Fibroblast of pulmonary artery (primary cell): ENCODE measurements around the gene CPNE7.

Experiments used
- DNase-seq: peaks from one replicate; pipeline ENCODE4 v3.0.0-alpha.2; 2010; ENCODE audit warnings: low read depth
- H3K4me3 ChIP-seq: replicated peaks from 2 replicates; pipeline ENCODE4 v1.5.1; 2011; ENCODE audit warnings: low read depth, mild to moderate bottlenecking, control low read depth, low read length, moderate library complexity
- TF ChIP-seq, protein P1 (sequence below): IDR thresholded peaks from 2 replicates; pipeline ENCODE4 v1.5.1; 2011; ENCODE audit warnings: mild to moderate bottlenecking, control low read depth, low read length, inconsistent platforms; ENCODE audit errors: missing control alignments

CPNE7 gene

DNA sequence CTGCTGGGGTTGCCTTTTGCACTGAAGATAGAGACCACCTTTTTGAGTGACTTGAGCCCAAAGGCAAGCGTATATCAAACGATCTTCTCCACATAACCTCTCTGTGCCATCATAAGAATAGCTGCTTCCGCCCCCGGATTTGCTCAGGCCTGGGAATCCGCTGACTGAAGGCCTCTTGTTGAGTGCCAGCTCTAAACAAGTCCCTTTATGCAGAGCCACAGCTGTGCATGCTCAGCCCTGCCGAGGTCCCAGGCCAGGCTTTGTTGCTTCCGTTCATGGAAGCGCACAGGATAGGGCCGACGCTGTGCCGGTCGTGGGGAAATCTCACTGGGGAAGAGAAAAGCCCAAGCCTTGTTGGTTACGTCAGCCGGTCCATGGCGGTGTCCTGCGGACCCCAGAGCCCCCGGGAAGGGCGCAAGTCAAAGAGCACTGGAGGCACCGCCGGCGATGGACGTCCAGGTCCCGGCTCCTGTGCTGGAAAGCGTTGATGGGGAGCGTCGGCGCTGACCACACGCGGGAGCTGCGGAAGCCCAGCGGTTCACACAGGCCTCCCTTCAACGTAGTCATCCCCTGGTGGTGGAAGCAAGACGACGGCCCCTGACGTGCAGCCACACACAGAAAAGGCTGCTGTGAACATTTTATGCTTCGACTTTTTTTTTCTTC, 38.5 kb upstream of the CPNE7 start:
- TF ChIP-seq, protein P1, sequence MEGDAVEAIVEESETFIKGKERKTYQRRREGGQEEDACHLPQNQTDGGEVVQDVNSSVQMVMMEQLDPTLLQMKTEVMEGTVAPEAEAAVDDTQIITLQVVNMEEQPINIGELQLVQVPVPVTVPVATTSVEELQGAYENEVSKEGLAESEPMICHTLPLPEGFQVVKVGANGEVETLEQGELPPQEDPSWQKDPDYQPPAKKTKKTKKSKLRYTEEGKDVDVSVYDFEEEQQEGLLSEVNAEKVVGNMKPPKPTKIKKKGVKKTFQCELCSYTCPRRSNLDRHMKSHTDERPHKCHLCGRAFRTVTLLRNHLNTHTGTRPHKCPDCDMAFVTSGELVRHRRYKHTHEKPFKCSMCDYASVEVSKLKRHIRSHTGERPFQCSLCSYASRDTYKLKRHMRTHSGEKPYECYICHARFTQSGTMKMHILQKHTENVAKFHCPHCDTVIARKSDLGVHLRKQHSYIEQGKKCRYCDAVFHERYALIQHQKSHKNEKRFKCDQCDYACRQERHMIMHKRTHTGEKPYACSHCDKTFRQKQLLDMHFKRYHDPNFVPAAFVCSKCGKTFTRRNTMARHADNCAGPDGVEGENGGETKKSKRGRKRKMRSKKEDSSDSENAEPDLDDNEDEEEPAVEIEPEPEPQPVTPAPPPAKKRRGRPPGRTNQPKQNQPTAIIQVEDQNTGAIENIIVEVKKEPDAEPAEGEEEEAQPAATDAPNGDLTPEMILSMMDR = no peak
- peak; percentile 13 for DNase-seq
- no peak overlapping the region for H3K4me3 ChIP-seq

DNA sequence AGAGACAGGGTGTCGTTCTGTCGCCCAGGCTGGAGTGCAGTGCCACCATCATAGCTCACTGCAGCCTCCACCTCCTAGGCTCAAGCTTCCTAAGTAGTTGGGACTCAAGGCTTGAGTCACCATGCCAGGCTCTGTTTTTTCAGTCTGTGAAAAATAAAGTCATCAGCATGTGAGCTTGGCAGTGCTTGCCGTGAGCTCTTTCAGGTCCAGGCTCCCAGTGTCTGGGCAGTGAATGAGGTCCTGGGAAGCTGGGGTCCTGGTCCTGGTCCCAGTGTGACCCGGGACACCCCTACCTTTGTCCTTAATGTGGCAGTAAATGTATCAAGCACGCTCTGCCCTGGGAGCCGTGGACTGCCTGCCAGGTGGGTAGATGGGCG, 38.0 kb upstream of the CPNE7 start:
- TF ChIP-seq, protein P1 = no peak

DNA sequence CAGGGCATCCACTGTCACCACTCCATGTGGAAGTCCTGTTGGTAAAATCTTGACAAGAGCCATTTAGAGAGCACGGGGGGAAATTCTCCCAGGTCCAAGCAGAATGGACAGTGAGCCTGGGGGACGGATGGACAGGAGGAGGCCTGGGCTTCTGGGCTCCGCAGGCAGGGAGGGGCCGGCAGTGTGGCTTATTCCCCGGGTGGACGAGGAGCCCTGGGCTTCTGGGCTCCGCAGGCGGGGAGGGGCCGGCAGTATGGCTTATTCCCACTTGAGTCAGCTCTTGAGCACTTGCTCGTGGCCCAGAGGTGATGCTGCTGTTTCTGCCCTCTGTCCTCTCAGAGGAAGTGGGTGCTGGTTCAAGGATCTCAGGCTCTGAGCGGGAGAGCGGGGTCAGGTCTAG, 37.3 kb upstream of the CPNE7 start:
- DNase-seq = no peak
- TF ChIP-seq, protein P1 = no peak
- H3K4me3 ChIP-seq = no peak overlapping the region

More for the DNA sequence above, 38.0 kb upstream of the CPNE7 start:
- no peak overlapping the region for H3K4me3 ChIP-seq
- no peak for DNase-seq

DNA sequence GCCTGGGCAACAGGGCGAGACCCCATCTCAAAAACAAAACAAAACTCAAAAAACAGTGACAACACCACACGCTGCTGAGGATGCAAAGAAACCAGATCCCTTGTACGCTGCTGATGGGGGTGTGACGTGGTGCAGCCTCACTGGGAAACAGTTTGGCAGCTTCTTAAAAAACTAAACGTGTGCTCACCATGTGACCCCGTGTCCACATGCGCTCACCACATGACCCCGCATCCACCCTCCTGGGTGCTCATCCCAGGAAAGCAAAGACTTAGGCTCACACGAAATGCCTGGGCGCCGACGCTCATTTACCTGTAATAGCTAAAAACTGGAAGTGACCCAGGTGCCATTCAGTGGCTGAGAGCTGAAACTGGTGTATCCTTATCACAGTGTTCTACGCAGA, 35.0 kb upstream of the CPNE7 start:
- TF ChIP-seq, protein P1 = no peak
- DNase-seq = no peak
- no peak overlapping the region for H3K4me3 ChIP-seq

DNA sequence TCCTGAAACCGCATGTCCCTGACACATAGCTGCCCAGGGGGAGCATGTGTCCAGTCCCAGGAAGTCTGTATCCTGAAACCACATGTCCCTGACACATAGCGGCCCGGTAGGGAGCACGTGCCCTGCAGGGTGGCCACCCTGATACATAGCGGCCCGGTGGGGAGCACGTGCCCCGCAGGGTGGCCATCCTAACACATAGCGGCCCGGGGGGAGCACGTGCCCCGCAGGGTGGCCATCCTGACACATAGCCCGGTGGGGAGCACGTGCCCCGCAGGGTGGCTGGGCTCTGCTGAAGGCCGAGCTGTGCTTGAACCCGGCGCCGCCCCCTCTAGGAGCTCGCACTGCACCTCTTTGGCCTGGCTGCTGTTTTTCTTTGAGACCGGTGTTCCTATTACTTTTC, 33.8 kb upstream of the CPNE7 start:
- no peak for DNase-seq
- TF ChIP-seq, protein P1 = no peak
- H3K4me3 ChIP-seq = no peak overlapping the region

DNA sequence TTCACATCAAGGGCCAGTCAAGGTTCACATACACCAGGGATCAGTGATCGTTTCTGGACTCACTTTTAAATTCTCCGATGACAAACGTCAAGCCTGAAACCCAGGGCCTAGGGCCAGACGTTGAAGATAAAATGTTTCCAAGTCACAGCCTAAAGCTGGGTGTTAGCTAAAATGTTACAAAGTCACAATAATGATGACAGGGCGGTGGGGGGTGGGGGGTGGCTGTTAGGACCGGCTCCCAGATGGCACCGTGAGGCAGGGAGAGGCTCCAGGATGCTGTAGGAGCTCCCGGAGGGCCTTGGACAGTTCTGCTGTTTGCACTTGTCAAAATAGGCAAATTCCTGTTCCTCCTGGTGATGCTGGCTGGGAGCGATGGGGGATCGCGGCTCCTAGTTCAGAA, 31.4 kb upstream of the CPNE7 start:
- TF ChIP-seq, protein P1 = no peak
- no peak for DNase-seq
- H3K4me3 ChIP-seq = no peak overlapping the region

DNA sequence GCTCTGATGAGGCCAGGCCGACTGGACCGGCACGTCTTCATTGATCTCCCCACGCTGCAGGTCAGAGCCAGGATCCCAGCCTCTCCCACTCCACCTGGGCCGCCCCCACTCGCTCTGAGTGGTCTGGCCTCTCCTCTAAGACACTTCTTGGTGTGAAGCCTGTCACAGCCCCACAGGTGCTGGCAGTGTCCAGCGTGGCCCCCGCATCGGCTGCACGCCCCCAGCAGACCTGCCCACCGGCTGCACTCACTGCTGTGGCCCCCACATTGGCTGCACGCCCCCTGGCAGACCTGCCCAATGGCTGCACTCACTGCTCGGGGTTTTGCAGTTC, 30.9 kb upstream of the CPNE7 start:
- TF ChIP-seq, protein P1 = no peak
- no peak overlapping the region for H3K4me3 ChIP-seq
- no peak for DNase-seq
